Measurements from ENCODE around the gene B3GAT1. TPM values are rescaled to one million over a fixed set of nuclear protein-coding genes. Genes with fewer than 3 reads are reported as not detected.
"Not testable (repeated sequence)": the region's sequence is repeated elsewhere in the genome, so short reads cannot be mapped to it uniquely, and the experiment has no call there.

The B3GAT1 gene, protein sequence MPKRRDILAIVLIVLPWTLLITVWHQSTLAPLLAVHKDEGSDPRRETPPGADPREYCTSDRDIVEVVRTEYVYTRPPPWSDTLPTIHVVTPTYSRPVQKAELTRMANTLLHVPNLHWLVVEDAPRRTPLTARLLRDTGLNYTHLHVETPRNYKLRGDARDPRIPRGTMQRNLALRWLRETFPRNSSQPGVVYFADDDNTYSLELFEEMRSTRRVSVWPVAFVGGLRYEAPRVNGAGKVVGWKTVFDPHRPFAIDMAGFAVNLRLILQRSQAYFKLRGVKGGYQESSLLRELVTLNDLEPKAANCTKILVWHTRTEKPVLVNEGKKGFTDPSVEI
- total RNA-seq, result 5.4 TPM

DNA sequence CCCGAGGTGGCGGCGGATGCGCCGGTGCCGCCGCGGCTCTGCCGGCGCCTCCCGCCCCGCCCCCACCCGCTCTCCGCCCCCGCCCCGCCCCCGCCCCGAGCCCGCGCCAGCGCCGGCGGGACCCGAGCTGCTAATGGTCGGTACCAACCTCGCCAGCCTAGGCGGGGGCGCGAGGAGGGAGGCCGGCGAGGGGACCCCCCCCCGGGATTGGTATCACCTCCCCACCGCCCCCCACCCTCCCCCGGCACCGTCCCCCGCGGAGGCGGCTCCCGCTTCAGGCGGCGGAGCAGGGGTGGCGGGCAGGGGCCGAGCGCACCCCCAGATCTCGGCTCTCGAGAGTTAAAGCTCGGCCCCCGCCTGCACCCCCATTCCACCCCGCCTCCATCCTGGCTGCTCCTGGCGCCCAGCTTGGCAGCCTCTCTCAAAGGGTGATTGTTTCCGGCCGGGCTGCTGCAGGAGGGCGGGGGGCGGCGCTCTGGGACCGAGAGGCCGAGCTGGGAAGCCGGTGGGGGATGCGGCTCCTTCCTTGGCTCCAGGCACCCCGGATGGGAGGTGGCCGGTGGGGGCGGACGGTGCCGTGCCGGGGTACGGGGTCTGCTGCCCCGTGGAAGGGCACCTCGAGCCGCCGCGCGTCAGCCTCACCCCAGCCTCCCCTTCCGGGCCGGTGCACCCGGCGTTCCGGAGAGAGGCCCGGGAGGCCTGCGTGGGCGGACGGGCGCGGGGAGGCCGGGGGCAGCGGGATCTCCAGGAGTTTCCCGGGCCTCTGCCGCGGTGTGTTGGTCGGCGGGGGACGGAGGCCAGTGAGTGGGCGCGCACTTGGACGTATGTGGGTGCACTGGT is at the start of gene B3GAT1:
Gene B3GAT1, minus strand, starts transcription at position 40 of the 840 bp plus-strand sequence. CDS start 24,583 bp downstream, outside the sequence.
- DNase-seq (ENCODE audit: low spot score), result no peak
- ATAC-seq, result peak; percentile 54

DNA sequence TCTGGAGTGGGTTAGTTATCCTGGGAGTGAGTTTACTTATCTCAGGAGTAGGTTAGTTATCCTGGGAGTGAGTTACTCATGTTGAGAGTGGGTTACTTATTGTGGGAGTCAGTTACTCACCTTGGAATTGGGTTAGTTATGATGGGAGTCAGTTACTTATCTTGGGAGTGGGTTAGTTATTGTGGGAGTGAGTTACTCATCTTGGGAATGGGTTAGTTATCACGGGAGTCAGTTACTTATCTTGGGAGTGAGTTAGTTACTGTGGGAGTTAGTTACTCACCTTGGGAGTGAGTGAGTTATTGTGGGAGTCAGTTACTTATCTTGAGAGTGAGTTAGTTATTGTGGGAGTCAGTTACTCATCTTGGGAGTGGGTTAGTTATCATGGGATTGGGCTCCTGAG is 49.6 kb upstream of the B3GAT1 start:
- DNase-seq (ENCODE audit: low spot score), result no peak
- ATAC-seq, result no peak

DNA sequence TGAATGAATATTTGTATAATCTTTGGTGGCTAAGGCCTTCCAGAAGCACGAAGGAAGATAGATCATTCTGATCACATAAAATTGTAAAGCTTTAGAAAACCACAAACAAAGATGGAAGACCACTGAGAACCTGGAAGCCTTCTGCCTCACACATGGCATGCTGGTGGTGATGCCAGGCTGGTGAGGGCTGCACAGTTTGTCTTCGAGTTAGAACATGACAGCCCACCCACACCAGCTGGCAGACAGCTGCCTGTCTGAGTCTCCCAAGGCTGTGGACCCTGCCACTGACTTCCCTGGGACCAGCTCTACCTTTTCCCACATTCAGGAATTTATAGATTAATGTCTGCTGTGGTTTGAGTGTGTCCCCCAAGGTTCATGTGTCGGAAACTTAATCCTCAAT is 48.8 kb upstream of the B3GAT1 start:
- ATAC-seq (no peak), DNase-seq (ENCODE audit: low spot score) (no peak)

DNA sequence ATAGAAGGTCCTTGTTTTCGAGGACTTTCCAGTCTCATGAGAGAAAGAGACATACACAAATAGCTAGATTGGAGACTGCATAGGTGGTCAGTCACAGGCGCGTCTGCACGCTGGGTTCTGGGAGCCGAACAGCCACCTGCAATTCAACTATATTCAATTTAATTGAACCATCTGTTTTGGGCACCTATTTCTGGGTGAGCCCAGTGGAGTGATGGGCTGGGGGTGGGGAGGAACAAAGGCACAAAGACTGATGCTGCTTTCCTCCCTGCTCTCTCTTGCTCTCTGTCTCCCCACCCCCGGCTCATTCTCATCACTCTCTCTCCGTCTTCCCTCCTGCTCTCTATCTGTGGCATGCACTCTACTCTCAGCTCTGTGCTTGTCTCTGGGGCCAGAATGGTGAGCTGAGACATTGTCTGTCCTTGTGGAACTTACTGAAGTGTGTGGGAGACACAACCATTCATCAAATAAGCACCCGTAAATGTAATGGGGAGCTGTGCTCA is 48.1 kb upstream of the B3GAT1 start:
- ATAC-seq (no peak), DNase-seq (ENCODE audit: low spot score) (no peak)

DNA sequence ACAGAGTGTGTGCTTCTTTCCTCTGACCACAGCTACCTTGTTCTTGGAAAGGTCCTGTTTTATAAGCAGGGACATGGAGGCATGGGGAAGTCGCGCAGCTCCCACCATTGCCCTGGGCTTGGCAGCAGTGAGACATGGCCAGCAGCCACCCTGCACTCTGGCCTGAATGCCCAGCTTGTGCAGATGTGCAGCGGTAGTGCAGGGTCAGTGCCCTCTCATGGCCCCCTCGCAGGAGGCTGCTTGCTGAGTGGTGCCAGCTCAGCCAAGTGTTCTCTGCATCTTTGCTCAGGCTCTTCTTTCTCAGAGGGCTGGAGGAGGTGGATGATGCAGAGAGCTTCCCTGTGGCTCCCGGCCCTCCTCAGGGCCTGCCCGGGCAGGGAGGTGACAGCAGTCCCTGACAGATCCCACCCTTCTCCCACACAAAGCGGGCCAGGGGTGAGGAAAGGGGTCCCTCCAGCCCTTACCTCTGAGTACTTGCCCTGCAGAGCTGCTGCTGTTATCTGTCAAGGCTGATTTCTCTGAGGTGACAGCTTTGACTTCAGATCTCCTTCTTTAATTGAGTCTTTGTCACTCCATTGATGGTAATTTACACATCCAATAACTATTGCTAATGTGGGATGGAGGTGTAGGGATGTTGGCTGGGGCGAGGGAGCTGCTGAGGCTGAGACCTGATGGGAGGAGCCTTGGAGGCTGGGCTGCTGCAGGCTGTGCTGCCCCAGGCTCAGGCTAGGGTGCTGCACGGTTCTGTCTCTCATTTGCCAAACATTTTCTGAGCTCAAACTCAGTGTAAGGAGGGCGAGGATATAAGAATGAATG is 47.4 kb upstream of the B3GAT1 start:
- ATAC-seq (no peak), DNase-seq (ENCODE audit: low spot score) (no peak)

DNA sequence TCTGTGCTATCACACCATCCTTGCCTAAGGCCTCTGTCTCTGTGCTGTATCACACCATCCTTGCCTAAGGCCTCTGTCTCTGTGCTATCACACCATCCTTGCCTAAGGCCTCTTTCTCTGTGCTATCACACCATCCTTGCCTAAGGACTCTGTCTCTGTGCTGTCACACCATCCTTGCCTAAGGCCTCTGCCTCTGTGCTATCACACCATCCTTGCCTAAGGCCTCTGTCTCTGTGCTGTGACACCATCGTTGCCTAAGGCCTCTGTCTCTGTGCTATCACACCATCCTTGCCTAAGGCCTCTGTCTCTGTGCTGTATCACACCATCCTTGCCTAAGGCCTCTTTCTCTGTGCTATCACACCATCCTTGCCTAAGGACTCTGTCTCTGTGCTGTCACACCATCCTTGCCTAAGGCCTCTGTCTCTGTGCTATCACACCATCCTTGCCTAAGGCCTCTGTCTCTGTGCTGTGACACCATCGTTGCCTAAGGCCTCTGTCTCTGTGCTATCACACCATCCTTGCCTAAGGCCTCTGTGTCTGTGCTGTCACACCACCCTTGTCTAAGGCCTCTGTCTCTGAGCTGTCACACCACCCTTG is 45.5 kb upstream of the B3GAT1 start:
- not testable (repeated sequence) for ATAC-seq; DNase-seq (ENCODE audit: low spot score)

DNA sequence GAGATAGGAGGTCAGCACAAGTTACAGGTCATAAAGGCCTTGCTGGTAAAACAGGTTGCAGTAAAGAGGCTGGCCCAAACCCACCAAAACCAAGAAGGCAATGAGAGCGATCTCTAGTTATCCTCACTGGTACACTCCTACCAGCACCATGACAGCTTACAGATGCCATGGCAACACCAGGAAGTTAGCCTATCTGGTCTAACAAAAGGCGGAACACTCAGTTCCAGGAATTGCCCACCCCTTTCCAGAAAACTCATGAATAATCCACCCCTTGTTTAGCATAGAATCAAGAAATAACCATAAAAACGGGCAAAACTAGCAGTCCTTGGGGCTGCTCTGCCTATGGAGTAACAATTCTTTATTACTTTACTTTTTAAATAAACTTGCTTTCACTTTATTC is 43.5 kb upstream of the B3GAT1 start:
- no peak for ATAC-seq
- no peak for DNase-seq (ENCODE audit: low spot score)

DNA sequence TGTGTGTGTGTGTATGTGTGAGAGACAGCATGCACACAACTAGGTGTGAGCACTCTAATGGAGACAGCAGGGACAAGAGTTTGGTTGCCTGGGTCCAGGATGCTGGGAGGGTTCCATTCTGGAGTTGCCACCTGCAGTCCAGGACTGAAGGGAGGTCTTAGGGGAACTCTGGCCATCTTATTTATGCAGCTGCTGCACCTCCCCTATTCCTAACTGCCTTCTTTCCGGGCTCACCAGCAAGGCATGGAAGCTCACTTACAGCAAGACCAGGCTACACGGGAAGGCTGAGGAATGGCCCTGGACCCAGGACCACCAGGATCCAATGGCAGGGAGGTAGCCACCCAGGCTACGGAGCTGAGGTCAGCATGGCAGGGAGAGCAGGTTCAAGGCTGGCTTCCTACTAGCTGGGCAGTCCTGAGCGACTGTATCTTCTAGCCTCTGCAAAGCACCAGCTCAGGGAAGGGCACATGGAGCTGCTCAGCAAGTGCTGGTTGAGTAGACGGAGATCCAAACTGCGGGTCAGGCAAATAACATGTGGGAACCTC is 42.2 kb upstream of the B3GAT1 start:
- no peak for DNase-seq (ENCODE audit: low spot score)
- ATAC-seq, result no peak

DNA sequence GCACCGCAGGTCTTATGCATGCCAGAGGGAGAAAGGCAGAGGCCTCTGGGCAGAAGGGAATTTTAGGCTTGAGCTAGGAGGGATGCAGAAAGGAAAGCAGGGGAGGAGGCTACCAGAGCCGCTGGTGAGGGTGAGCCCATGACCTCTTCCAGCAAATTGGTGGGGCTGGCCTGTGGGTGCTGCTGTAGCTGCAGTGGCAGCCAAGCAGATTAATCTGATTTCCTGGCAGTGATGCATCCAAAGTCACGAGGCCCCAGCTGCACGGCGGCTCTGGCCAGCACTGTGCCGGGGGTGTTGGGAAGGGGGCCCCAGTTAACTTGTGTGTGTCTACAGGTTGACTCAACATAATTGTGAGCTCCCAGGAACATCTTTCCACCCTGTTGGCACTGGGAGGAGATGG is 41.4 kb upstream of the B3GAT1 start:
- DNase-seq (ENCODE audit: low spot score) (no peak), ATAC-seq (no peak)

DNA sequence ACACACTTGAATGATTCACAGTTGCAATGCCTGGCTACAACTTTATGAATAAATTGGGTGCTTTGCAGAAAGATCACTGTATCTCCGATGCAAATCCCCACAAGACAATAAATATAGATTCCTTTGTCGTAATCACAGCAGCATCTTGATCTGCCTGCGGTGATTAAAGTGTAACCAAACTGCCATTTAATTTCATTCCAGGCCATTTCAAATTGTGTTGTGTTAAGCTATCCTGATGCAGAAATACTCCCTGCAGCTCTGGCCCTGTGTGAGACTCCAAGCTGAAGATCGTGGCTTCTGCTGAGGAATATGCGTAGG is 40.8 kb upstream of the B3GAT1 start:
- DNase-seq (ENCODE audit: low spot score), result no peak
- no peak for ATAC-seq

DNA sequence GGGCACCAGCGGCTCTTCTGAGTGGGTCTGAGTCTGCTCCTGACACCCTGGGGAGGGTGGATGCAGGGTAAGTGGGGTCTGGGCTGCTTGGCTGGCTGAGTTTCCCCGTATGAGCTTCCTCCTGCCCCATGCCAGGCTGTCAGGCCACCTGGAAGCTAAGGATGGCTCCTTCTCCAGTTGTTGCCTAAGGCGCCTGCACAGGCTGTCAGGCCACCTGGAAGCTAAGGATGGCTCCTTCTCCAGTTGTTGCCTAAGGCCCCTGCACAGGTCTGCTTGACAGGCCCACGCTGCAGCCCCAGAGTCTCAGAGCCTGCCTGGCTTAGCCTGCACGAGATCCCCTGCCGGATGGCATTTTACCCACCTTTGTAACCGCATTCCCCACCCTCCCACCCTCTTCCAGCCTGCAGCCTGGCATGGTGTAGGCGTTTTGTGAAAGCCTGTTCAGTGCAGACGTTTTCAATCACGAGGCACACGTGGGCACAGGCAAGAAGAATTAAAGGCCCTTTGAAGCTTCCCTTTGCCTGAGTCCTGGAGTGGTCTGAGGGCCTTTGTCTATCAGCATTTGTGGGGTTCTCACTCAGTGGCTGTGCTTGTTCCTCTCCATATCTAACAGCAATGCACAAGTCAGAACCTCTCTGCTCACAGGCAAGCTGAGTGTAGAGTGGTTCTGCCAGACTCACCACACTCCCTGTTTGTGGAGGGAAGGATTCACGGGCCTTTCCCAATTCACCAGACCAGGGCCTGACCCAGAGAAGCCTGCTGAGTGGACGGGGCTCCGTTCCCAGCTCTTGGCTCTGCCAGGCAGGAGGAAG is 40.2 kb upstream of the B3GAT1 start:
- no peak for ATAC-seq
- no peak for DNase-seq (ENCODE audit: low spot score)

DNA sequence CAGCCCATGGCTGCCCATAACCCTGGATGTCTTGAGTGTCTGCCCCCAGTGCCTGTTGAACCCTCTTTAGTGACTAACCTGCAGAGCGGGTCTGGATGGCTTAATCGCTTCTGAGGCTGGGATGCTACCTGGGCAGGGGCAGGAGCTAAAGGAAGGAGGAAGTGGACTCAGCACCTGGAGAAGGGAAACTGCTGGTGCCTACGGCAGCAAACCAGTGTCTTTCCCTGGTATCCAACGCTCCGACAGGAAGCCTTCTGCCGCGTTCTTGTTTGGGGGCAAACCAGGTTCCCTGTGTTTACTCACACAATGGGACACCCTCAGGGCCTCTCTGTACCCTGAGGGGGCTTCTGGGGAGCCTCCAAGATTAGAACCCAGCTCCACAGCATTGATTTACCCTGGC is 38.1 kb upstream of the B3GAT1 start:
- no peak for DNase-seq (ENCODE audit: low spot score)
- ATAC-seq, result no peak

DNA sequence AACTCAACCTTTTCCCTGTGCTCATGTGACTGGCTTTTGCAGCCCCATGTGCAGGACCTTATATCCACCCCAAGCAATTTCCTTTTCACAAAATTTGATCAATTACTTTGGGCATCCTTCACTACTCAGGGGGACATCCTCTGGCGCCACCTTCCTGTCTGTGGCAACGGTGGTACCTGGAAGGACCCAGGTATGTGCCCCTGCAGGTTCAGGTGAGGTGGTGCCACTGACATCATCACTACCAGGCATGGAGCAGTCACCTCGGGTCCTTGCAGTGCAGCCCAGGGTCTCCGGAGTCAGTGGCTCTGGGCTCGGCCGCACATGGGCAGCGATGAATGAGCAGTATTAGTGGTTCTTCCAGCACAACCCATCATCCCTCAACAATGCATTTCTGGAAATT is 37.7 kb upstream of the B3GAT1 start:
- peak; percentile 62 for ATAC-seq
- DNase-seq (ENCODE audit: low spot score), result no peak

DNA sequence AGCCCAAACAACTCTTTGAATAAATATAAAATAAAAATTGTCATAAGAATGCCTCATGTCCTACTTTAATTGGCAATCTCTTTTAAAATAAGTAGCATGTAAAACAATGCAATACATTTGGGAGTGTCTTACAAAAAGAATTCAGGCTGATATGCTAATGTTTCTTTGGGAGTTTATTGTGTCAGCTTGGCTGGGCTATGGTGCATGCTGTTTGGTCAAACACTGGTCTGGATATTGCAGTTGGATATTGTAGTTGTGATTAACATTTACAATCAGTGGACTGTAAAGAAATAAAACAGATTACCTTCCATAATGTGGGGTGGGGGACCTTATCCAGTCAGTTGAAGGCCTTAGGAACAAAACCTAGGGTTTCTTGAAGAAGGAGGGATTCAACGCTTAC is 37.0 kb upstream of the B3GAT1 start:
- ATAC-seq, result no peak
- DNase-seq (ENCODE audit: low spot score), result no peak

DNA sequence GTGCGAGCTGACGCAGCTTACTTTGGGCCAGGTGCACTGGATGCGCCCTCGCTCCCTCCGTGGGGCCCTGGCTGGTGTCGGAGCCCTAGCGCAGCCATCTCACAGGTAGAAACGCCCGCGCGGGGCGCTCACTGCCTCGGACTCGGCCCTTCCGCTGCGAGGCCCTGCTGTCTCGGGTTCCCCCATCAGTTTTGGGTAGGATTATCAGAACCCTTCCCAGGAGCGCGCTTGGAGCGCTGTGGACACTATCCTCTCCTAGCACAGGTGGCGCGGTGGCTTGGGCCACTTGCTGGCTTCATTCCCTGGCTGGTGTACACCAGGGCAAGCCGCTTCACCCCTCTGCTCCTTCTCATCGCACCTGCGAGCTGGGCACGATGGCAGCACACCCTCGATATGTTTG is 35.7 kb upstream of the B3GAT1 start:
- ATAC-seq (no peak), DNase-seq (ENCODE audit: low spot score) (no peak)

DNA sequence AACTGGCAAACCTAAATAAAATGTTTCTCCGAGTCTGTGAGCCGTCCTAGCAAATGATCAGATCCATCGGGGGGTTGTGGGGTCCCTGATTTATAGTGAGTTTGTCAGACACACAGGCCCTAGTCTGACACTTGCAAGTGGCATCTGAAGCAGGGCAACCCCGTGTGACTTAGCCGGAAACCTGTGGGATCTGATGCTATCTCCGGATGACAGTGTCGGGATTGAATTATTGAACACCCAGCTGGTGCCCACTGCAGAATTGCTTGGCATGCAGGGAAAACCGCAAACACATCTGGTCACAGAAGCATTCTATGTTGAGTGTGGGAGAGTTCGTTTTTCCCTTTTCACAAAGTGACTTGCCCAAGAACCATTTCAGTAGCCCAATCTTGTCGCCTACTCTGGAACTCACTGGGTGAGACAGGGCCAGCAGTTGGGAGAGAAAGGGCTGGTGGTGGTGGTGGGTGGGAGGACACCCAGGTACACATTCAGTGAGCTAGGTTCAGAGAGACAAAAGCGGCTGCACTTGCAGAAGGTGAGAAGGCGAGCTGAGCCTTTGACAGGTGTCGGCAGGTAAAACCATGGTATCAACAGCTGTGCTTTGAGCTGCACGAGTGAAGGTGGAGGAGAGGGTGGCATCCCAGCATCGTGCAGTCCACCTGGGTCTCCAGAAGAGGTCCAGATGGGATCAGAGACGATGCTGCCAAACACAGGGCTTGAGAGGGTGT is 33.7 kb upstream of the B3GAT1 start:
- ATAC-seq (no peak), DNase-seq (ENCODE audit: low spot score) (no peak)

DNA sequence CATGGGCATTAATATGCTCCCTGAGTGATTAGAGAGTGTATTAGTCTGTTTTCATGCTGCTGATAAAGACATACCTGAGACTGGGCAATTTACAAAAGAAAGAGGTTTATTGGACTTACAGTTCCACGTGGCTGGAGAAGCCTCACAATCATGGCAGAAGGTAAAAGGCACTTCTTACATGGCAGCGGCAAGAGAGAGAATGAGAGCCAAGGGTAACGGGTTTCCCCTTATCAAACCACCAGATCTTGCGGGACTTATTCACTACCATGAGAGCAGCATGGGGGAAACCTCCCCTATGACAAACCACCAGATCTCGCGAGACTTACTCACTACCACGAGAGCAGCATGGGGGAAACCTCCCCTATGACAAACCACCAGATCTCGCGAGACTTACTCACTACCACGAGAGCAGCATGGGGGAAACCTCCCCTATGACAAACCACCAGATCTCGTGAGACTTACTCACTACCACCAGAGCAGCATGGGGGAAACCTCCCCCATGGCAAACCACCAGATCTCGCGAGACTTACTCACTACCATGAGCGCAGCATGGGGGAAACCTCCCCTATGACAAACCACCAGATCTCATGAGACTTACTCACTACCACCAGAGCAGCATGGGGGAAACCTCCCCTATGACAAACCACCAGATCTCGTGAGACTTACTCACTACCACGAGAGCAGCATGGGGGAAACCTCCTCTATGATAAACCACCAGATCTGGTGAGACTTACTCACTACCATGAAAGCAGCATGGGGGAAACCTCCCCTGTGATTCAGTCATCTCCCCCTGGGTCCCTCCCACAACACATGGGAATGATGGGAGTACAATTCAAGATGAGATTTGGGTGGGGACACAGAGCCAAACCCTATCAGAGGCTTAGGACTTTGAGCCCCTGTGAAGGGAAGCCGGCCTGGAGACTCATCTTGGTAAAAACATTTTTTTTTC is 32.4 kb upstream of the B3GAT1 start:
- not testable (repeated sequence) for ATAC-seq; DNase-seq (ENCODE audit: low spot score)

DNA sequence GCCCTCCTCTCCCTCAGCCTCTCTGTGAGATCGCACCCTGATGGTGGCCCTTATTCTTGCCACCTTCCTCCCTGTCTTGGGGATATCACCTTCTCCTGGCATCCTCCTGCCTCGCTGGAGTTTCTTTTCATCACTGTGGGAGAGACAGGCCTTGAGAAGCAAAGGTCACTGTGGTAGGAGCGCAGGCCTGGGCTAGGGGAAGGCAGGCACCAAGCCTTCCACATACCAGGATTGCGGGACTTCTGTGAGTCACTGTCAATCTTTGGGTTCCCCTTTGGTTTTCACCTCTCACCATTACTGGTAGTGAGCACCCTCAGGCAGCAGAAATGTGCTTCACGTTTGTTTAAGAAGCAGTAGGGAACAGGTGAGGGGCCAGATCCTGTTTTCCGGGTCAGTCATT is 31.2 kb upstream of the B3GAT1 start:
- ATAC-seq (no peak), DNase-seq (ENCODE audit: low spot score) (no peak)
